ENCODE results near the gene CCDC177. TPM values are rescaled to one million over a fixed set of nuclear protein-coding genes. Genes with fewer than 3 reads are reported as not detected.

CCDC177 gene
- not detected for total RNA-seq
- not detected for polyA plus RNA-seq
- long read RNA-seq, donor 1, result 0 reads
- long read RNA-seq, donor 2, result 0 reads

DNA sequence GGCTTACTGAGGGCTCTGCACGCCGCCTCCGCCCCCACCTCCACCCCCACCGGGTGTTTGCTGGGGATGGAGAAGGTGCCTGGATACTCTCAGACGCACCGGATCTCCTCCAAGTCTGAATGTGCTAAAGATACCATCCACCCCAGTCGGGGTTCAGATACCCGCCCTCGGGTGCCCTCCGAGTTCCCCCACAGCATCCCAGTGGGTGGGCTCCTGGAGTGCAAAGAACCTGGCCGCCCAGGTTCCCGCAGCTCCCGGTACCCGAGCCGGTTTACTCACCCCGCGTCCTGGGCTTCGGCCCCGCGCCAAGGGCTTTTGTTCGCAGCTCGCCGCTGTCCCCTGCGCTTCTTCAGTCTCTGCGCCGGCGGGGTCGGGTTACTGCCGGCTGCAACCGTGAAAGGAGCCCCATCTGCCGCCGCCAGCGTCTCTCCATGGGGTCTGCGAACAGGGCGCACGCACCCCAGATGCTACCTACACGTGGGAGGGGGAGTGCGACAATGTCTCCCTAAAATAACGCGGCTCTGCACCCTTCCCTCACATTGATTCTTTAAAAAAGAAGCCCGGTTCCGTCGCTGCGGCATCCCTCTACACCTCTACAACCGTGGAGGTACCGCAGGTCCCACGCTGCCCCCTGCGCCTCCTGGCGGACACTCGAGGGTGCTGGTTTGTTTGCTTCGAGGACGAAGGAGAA lies at the start of gene CCDC177:
CCDC177 (minus strand) TSS at position 609 of the 691 bp plus-strand sequence. CDS start 1,249 bp downstream, outside the sequence.
- 1% methylated on average over 51 to 52 of the region's 52 CpGs for WGBS, 3 donors
- intact Hi-C loops (cut with DNase I), result loop anchor here (2.0 to 5.0 kb wide), 3 partner anchors 37 to 332 kb away; no protein-coding TSS in a partner anchor
- peaks cover 29% of the 10 kb centered on the region for H3K4me1 ChIP-seq
- DNase-seq (peak; percentile 53 to 70), ATAC-seq (peak; percentile 47 to 79 (median 66))
- H3K9me3 ChIP-seq, result no peaks in the 10 kb centered on the region
- peaks cover 0 to 77% (median 26%) of the 10 kb centered on the region in 3 donors for H3K27me3 ChIP-seq (ENCODE audit: insufficient read depth in 3 of 3, low read length in 2 of 3)
- no peaks in the 10 kb centered on the region for H3K36me3 ChIP-seq (ENCODE audit: insufficient read depth in 1 of 2, low read depth in 1 of 2)
- H3K27ac ChIP-seq, result no peak within 1 kb of the TSS
- peak within 1 kb of the TSS; percentile 66 for H3K4me3 ChIP-seq
- peak; percentile 84 for TF ChIP-seq CTCF (IDR thresholded peaks at IDR 0.05)

DNA sequence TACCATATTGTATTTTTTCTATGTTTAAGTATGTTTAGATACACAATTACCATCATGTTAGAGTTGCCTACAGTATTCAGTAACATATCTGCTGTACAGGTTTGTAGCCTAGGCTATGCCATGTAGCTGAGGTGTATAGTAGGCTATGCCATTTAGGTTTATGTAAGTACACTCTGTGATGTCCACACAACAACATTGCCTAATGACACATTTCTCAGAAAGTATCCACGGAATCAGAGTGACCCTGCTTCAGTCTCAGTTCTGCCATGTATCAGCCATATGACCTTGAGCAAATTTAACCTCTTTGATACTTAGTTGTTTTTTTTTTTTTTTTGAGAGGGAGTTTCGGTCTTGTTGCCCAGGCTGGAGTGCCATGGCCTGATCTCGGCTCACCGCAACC lies 49.5 kb upstream of the CCDC177 start:
- H3K27me3 ChIP-seq (ENCODE audit: insufficient read depth in 3 of 3, low read length in 2 of 3), result no peaks in the 10 kb centered on the region
- no peak overlapping the region for H3K27ac ChIP-seq
- no peaks in the 10 kb centered on the region for H3K9me3 ChIP-seq
- no peak overlapping the region for H3K4me3 ChIP-seq
- ATAC-seq (peak in 2 of 4 donors; percentile 30 to 42), DNase-seq (no peak)
- H3K4me1 ChIP-seq, result peaks cover 64% of the 10 kb centered on the region
- intact Hi-C loops (cut with DNase I), result no loop called here
- 92 to 98% (median 94%) methylated on average over 4 of the region's 4 CpGs for WGBS, 3 donors
- no peaks in the 10 kb centered on the region for H3K36me3 ChIP-seq (ENCODE audit: insufficient read depth in 1 of 2, low read depth in 1 of 2)
- no peak for TF ChIP-seq CTCF (IDR thresholded peaks at IDR 0.05)

- no peak overlapping the region for H3K27ac ChIP-seq
- 88 to 96% (median 92%) methylated on average over 2 of the region's 2 CpGs for WGBS, 3 donors
- no peak for TF ChIP-seq CTCF (IDR thresholded peaks at IDR 0.05)
- H3K9me3 ChIP-seq, result no peaks in the 10 kb centered on the region
- DNase-seq (no peak), ATAC-seq (no peak)
- H3K36me3 ChIP-seq (ENCODE audit: insufficient read depth in 1 of 2, low read depth in 1 of 2), result no peaks in the 10 kb centered on the region
- H3K4me3 ChIP-seq, result no peak overlapping the region
- intact Hi-C loops (cut with DNase I), result no loop called here
- peaks cover 86% of the 10 kb centered on the region for H3K4me1 ChIP-seq
- H3K27me3 ChIP-seq (ENCODE audit: insufficient read depth in 3 of 3, low read length in 2 of 3), result no peaks in the 10 kb centered on the region
Measured at GRCh38 chr14:69620981-69621380, 46.3 kb upstream of the CCDC177 start.

GRCh38 chr14:69620211-69620611 lies 45.5 kb upstream of the CCDC177 start:
- TF ChIP-seq CTCF (IDR thresholded peaks at IDR 0.05), result no peak
- Histone ChIP-seq H3K27ac (no peak overlapping the region), H3K9me3 (no peaks in the 10 kb centered on the region), H3K4me3 (no peak overlapping the region), H3K27me3 (ENCODE audit: insufficient read depth in 3 of 3, low read length in 2 of 3) (no peaks in the 10 kb centered on the region), H3K4me1 (peaks cover 84% of the 10 kb centered on the region), H3K36me3 (ENCODE audit: insufficient read depth in 1 of 2, low read depth in 1 of 2) (no peaks in the 10 kb centered on the region)
- WGBS, 3 donors, result 59 to 77% (median 65%) methylated on average over 5 of the region's 5 CpGs
- DNase-seq (no peak), ATAC-seq (no peak)
- intact Hi-C loops (cut with DNase I), result no loop called here
